HG02884 (cell line): ENCODE results near the gene SPTA1.

Experiments used
- ATAC-seq: cut with Tn5 transposase; IDR thresholded peaks from one replicate; pipeline ENCODE4 v1.9.1; 2021; ENCODE audit warnings: mild to moderate bottlenecking, moderate library complexity; ENCODE audit not compliant: unreplicated experiment

SPTA1 gene

DNA sequence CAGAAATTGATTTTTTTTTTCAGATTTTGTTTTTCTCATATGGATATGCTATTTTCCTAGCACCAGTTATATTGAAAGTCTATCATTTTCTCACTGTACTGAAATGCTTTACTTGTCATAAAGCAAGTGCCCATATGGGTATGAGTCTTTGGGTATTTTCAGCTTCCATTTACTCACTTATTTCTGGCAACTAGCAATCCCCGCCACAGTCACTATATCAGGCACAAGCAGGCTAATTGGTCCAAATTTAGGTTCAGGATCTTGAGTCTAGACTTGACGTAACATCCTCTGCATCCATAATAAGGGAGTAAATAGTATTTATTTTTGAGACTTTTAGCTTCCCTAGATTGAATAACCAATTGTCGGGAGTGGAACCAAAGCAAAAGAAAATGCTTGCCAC, 109.0 kb downstream of the SPTA1 start:
- ATAC-seq: no peak

DNA sequence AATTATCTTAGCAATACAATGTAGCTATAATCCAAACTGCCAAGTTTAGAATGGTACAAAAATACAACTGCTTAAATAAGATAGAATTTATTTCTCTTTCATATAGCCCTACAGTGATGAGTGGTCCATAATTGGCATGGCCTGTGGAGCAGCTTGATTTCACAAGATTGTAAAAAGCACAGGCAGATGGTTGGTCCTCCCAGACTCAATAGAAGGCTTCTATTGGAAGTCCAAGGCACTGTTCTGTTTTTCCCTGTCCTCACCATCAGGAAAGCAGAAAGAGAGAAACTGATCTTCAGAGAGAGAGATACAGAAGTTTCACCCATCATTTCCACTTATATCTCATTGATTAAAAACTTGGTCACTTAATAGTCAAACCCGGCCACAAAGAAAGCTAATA, 114.3 kb downstream of the SPTA1 start:
- no peak for ATAC-seq

DNA sequence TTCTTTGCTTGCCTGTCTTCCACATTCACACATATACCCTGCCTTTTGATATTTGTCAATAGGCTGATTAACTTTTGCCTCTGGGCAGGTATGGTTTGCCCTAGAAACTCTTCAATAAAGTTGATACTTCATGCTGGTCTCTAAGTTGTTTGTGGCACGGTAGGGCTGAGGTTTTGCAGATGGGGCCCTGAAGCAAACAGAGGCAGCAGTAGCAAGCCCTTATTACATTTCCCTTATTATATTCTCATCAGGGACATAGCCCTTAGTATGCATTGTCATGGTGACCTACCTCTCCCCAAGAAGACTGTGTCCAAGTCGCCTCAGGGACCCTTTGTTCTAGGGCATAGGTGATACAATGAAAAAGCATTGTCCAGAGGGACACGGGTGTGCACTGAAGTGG, 116.0 kb downstream of the SPTA1 start, which contains the start of gene OR6P1:
TSS of gene OR6P1 (minus strand) at position 101 of the 400 bp plus-strand sequence. CDS start 6,976 bp downstream, outside the sequence.
- no peak for ATAC-seq

DNA sequence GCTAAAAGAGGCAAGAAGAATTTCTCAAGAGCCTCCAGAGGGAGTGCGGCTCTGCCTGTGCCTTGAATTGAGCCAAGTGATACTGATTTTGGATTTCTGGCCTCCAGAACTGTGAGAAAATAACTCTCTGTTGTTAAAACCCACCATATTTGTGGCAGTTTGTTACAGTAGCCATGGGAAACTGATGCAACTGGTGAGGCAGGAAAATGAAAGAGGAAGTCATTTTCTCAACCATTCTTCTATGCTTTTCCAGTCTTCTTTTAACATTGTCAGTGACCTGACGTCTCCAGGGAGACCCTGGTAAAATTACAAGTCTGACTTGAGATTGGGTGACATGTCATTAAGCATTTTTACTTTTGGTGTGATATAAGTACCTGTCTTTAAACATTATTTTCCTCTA, 121.9 kb downstream of the SPTA1 start:
- ATAC-seq: no peak

DNA sequence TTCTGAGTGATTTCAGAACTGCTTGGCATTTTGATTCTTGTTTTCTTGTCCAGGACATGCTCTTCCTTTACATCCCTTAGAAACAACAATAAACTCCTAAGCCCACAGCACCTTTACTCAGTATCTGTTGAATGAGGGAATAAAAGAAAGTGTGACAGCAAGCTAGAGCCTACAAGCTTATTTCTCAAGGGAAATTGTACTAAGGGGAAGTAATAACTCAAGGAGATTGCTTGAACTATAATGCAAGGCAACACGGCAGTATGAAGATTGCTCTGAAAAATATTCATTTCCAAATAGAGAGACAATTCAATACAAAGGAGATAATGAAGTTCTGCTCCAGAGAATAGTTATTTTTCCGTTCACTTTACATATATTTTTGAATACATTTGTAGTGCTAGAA, 122.7 kb downstream of the SPTA1 start:
- no peak for ATAC-seq
